GM12878 (cell line): Measurements from ENCODE around the gene CYP24A1. TPM values are rescaled to one million over a fixed set of nuclear protein-coding genes. Genes with fewer than 3 reads are reported as not detected.

ENCODE experiments used
- ATAC-seq: fragments of 200-7000 bp; cut with Tn5 transposase; 3 replicates; pipeline ENCODE4 v1.9.1; 2020; ENCODE audit warnings: mild to moderate bottlenecking, moderate library complexity
- BruUV-seq: library from RNA; stranded (reverse); fragments of 400-500 nt; replicated peaks from 2 replicates; lab custom pipeline; 2021; lab: Mats Ljungman, UMichigan
- CTCF ChIA-PET: fragments of 300-600 bp; sonication (Branson Sonifier 250); formaldehyde crosslinking; extraction: SDS; loops from one replicate; lab custom pipeline; 2021; ENCODE audit warnings: inconsistent platforms; lab: Yijun Ruan, JAX
- POLR2A ChIA-PET: fragments of 350-600 bp; formaldehyde crosslinking; extraction: SDS; loops from one replicate; lab custom pipeline; 2021; ENCODE audit warnings: inconsistent platforms; lab: Charles Lee
- RAD21 ChIA-PET: fragments of 300-600 bp; sonication (Branson Sonifier 250); formaldehyde crosslinking; loops from one replicate; lab custom pipeline; 2023; ENCODE audit warnings: antibody characterized with exemption; ENCODE audit not compliant: unreplicated experiment; lab: Charles Lee
- SMC1A ChIA-PET: fragments of 300-600 bp; sonication (Branson Sonifier 250); formaldehyde crosslinking; loops from one replicate; lab custom pipeline; 2023; ENCODE audit not compliant: unreplicated experiment, uncharacterized antibody; lab: Charles Lee
- DNase-seq: peaks from one replicate; pipeline ENCODE4 v3.0.0-alpha.2; 2011; ENCODE audit warnings: low read depth, low spot score
- FAIRE-seq: peaks from 3 replicates; lab custom pipeline; 2011; peaks lifted over from hg19 to GRCh38; lab: Jason Lieb, UNC
- H2AFZ ChIP-seq: 2 replicates; pipeline ENCODE4 v1.6.0; 2011; ENCODE audit warnings: low read depth, low read length, control low read depth; ENCODE audit not compliant: control insufficient read depth
- H3K27ac ChIP-seq: 2 replicates; pipeline ENCODE4 v1.5.1; 2011; ENCODE audit warnings: control low read depth; ENCODE audit not compliant: control insufficient read depth, insufficient read depth
- H3K27me3 ChIP-seq, 2 experiments: replicated peaks in 1 of 2; 2 replicates each; pipeline versions ENCODE4 v1.6.0 to v1.6.1; 2011; ENCODE audit warnings: low read length in 1 of 2; ENCODE audit not compliant: control insufficient read depth in 2 of 2, insufficient read depth in 2 of 2
- H3K36me3 ChIP-seq, 2 experiments: 2 replicates each; pipeline ENCODE4 v1.5.1; 2011; ENCODE audit warnings: low read length in 1 of 2; ENCODE audit not compliant: control insufficient read depth in 2 of 2, insufficient read depth in 2 of 2
- H3K4me1 ChIP-seq: 2 replicates; pipeline ENCODE4 v1.6.1; 2011; ENCODE audit warnings: mild to moderate bottlenecking, low read length, moderate library complexity, mixed read lengths; ENCODE audit not compliant: control insufficient read depth, insufficient read depth
- H3K4me2 ChIP-seq: 2 replicates; pipeline ENCODE4 v1.6.0; 2011; ENCODE audit warnings: control low read depth; ENCODE audit not compliant: control insufficient read depth, insufficient read depth
- H3K4me3 ChIP-seq: fragments of 200-600 bp; sonication (generic); 2 replicates; pipeline ENCODE4 v1.5.1; 2016
- H3K79me2 ChIP-seq: 2 replicates; pipeline ENCODE4 v1.6.0; 2011; ENCODE audit warnings: low read length; ENCODE audit not compliant: control insufficient read depth, insufficient read depth
- H3K9ac ChIP-seq: 2 replicates; pipeline ENCODE4 v1.8.0; 2011; ENCODE audit warnings: low read length, control low read depth, mixed read lengths; ENCODE audit not compliant: control insufficient read depth, insufficient read depth
- H3K9me3 ChIP-seq: replicated peaks from 3 replicates; pipeline ENCODE4 v1.5.1; 2011; ENCODE audit warnings: mild to moderate bottlenecking, low read length; ENCODE audit not compliant: control insufficient read depth, insufficient read depth
- H4K20me1 ChIP-seq: 2 replicates; pipeline ENCODE4 v1.6.0; 2011; ENCODE audit not compliant: control insufficient read depth, insufficient read depth
- ETV6 ChIP-seq, 2 experiments: fragments of 450-650 bp in 1 of 2; IDR thresholded peaks in 1 of 2; conservative IDR thresholded peaks in 1 of 2; 2 replicates each; pipeline ENCODE4 v1.6.1; 2014; ENCODE audit warnings: antibody characterized with exemption in 1 of 2, borderline replicate concordance in 1 of 2, low read depth in 1 of 2, mild to moderate bottlenecking in 1 of 2, moderate library complexity in 1 of 2
- NFXL1 ChIP-seq: fragments of 450-650 bp; IDR thresholded peaks from 2 replicates; pipeline ENCODE4 v1.6.1; 2017; ENCODE audit warnings: antibody characterized with exemption, mild to moderate bottlenecking, borderline replicate concordance
- POLR2AphosphoS5 ChIP-seq: IDR thresholded peaks from 2 replicates; pipeline ENCODE4 v1.6.1; 2011; ENCODE audit warnings: mild to moderate bottlenecking, low read length, inconsistent platforms
- ZSCAN29 ChIP-seq: fragments of 450-650 bp; IDR thresholded peaks from 2 replicates; pipeline ENCODE4 v1.6.1; 2017; ENCODE audit warnings: mild to moderate bottlenecking, moderate library complexity
- WGBS: methylation state at CpG from one replicate; pipeline ENCODE4 v1.1.6; 2016; ENCODE audit warnings: low lambda C conversion rate; ENCODE audit not compliant: insufficient replicate concordance, insufficient coverage; ENCODE audit errors: missing lambda C conversion rate; 5-methylcytosine and 5-hydroxymethylcytosine counted together
- in situ Hi-C: fragments of 300-500 bp; cut with MboI; formaldehyde crosslinking; loops from 9 replicates; pipeline ENCODE4 v1.14.3; 2018; ENCODE audit warnings: mixed read lengths
- intact Hi-C: fragments of 100-400 bp; cut with micrococcal nuclease; formaldehyde crosslinking; loops from one replicate; pipeline ENCODE4 v1.14.2; 2022; ENCODE audit not compliant: unreplicated experiment
- polyA plus RNA-seq, 11 experiments: library from polyadenylated mRNA; depleted of rRNA in 4 of 11; unstranded in 6 of 11; stranded (reverse) in 5 of 11; fragments of >200 nt; fragmentation: Nextera tagmentation in 4 of 11; fragmentation: Illumina TruSeq in 1 of 11; extraction: Ambion mirVana in 4 of 11; extraction: Trizol in 1 of 11; gene quantifications; 1 replicate in 1 of 11; 2 replicates in 10 of 11; pipeline versions ENCODE4 v1.2.1 to v1.2.3, GENCODE V29; 2011 to 2016; ENCODE audit warnings: inconsistent platforms in 2 of 11, missing spikeins in 2 of 11, low read depth in 1 of 11
- total RNA-seq, 4 experiments: library from RNA; depleted of rRNA in 3 of 4; stranded (reverse); fragments of >200 nt in 3 of 4; fragmentation: Illumina TruSeq in 1 of 4; extraction: Trizol in 1 of 4; gene quantifications; 2 replicates each; pipeline versions ENCODE4 v1.2.1 to v1.2.3, GENCODE V29; 2013 to 2021

CYP24A1 gene
- total and polyA plus RNA-seq, 10 of the 15 experiments (the other 5 are each of a cell fraction or from before 2014, with no cell fraction given), result 0.69 TPM; not detected in 9

GRCh38 chr20:54156522-54156921, 17.3 kb downstream of the CYP24A1 start:
- Histone ChIP-seq H3K79me2 (no peaks in the 10 kb centered on the region), H3K27me3 (peaks cover 0 to 1% of the 10 kb centered on the region in 2 experiments), H2AFZ (no peak overlapping the region), H4K20me1 (no peaks in the 10 kb centered on the region), H3K36me3 (no peaks in the 10 kb centered on the region), H3K9me3 (no peaks in the 10 kb centered on the region), H3K9ac (no peak overlapping the region), H3K4me2 (no peak overlapping the region), H3K4me1 (no peaks in the 10 kb centered on the region), H3K4me3 (no peak overlapping the region), H3K27ac (no peak overlapping the region)
- in situ Hi-C loops (no loop called here), intact Hi-C loops (no loop called here)
- TF ChIP-seq ZSCAN29, result no peak
- TF ChIP-seq NFXL1, result 0 out of 2 replicates have a peak, but pooled peaks have one; percentile 7
- ATAC-seq (no peak), DNase-seq (no peak), FAIRE-seq (no peak)
- ChIA-PET RAD21 (no interaction called here), CTCF (no interaction called here), POLR2A (no interaction called here), SMC1A (interaction anchor here (0.5 kb wide), 1 partner anchor 805 kb away, joined by 5 read pairs; no protein-coding TSS in a partner anchor)
- no TSS peak for BruUV-seq
- 59% methylated on average over 5 of the region's 5 CpGs for WGBS

GRCh38 chr20:54155736-54156317, 18.0 kb downstream of the CYP24A1 start:
- H3K4me2 ChIP-seq, result no peak overlapping the region
- ChIA-PET RAD21 (no interaction called here), CTCF (no interaction called here), POLR2A (no interaction called here), SMC1A (interaction anchor here (0.5 kb wide), 1 partner anchor 804 kb away, joined by 5 read pairs; no protein-coding TSS in a partner anchor)
- no peak overlapping the region for H3K27ac ChIP-seq
- ATAC-seq (no peak), FAIRE-seq (no peak), DNase-seq (no peak)
- H4K20me1 ChIP-seq, result no peaks in the 10 kb centered on the region
- intact Hi-C loops (no loop called here), in situ Hi-C loops (no loop called here)
- no peak overlapping the region for H3K9ac ChIP-seq
- H3K4me1 ChIP-seq, result no peaks in the 10 kb centered on the region
- TF ChIP-seq POLR2AphosphoS5 (no peak), NFXL1 (peak; percentile 55; the same call in 1 of the 2 replicates), ETV6 (conservative IDR thresholded peaks at IDR 0.05 in 1 of 2, IDR thresholded peaks at IDR 0.05 in 1 of 2; ENCODE audit: borderline replicate concordance in 1 of 2, low read depth in 1 of 2) (peak in 1 of 2 experiments; percentile 69; a peak in 1 of 4 replicates)
- H3K79me2 ChIP-seq, result no peaks in the 10 kb centered on the region
- no TSS peak for BruUV-seq
- no peak overlapping the region for H2AFZ ChIP-seq
- H3K9me3 ChIP-seq, result no peaks in the 10 kb centered on the region
- H3K27me3 ChIP-seq, result peaks cover 0 to 1% of the 10 kb centered on the region in 2 experiments
- no peaks in the 10 kb centered on the region for H3K36me3 ChIP-seq
- WGBS, result 31% methylated on average over 3 of the region's 3 CpGs
- no peak overlapping the region for H3K4me3 ChIP-seq
